ENCODE data around the gene OGDH.

OGDH gene

DNA sequence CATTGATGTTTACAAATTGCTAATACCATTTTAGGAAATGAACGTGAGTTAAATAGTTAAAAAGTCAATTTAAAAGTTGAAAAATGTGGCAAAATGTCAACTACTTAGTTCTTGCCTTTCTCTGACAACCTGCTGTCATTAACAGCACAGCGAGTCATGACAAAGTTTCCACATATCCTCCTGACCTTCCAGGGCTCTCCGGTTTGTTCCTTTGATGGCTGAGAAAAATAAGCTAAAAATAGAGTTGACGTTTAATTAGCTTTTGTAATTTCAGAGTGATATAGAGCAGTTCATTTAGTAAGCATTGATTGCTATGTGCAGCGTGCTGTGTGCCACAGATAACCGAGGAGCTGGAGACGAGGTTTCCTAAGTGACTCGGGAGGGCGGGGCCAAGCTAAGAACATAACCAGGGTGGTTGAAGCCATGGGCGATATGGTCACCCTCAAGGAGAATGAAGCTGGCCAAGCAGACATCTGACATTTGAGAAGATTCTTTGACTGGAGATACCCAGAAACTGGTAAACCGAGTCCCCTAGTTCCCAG, 47.9 kb downstream of the OGDH start:
- H3K27ac Mint-ChIP-seq, result no peak overlapping the region
- H3K4me1 Mint-ChIP-seq, result peaks cover 2% of the 10 kb centered on the region
- no peak for ATAC-seq
- no peaks in the 10 kb centered on the region for H3K9me3 Mint-ChIP-seq
- H3K36me3 Mint-ChIP-seq, result peaks cover 58% of the 10 kb centered on the region
- H3K4me3 Mint-ChIP-seq, result no peak overlapping the region
- H3K27me3 Mint-ChIP-seq, result no peaks in the 10 kb centered on the region

DNA sequence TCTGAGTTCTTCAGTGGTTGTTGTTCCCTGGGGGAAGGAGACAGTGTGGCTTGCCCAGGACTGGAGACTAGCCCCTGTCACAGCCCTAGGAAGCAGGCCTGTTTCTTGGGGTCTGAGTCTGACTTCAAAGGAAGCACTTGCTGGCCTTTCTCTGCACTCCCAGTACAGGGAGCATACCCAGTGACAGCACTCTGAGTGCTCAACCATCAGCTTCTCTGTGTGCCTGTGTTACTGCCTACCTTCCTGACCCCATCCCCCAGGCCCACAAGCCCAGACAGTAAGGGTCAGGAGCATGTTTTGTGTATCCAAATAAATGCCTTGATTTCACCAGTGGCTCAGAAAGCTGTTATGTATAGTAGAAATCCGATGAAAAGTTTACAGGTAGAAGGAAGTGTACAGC, 48.9 kb downstream of the OGDH start:
- ATAC-seq, result no peak
- Mint-ChIP-seq H3K9me3 (no peaks in the 10 kb centered on the region), H3K27ac (no peak overlapping the region), H3K4me3 (no peak overlapping the region), H3K4me1 (peaks cover 10% of the 10 kb centered on the region), H3K36me3 (peaks cover 60% of the 10 kb centered on the region), H3K27me3 (no peaks in the 10 kb centered on the region)

DNA sequence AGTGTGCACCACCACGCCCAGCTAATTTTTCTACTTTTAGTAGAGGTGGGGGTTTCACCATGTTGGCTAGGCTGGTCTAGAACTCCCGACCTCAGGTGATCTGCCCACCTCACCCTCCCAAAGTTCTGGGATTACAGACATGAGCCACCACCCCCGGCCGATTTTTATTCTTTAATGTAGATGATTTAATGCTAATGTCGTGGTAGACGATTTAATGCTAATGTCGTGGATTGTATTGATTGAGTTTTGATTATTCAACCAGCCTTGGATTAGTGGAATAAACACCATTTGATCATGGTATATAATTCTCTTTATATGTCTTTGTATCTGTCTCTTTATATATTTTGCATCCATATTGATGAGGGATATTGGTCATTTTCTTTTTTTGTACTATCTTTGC, 52.6 kb downstream of the OGDH start:
- H3K27ac Mint-ChIP-seq, result no peak overlapping the region
- H3K9me3 Mint-ChIP-seq, result peaks cover 4% of the 10 kb centered on the region
- peaks cover 14% of the 10 kb centered on the region for H3K4me1 Mint-ChIP-seq
- H3K4me3 Mint-ChIP-seq, result no peak overlapping the region
- H3K36me3 Mint-ChIP-seq, result peaks cover 85% of the 10 kb centered on the region
- H3K27me3 Mint-ChIP-seq, result no peaks in the 10 kb centered on the region
- no peak for ATAC-seq

DNA sequence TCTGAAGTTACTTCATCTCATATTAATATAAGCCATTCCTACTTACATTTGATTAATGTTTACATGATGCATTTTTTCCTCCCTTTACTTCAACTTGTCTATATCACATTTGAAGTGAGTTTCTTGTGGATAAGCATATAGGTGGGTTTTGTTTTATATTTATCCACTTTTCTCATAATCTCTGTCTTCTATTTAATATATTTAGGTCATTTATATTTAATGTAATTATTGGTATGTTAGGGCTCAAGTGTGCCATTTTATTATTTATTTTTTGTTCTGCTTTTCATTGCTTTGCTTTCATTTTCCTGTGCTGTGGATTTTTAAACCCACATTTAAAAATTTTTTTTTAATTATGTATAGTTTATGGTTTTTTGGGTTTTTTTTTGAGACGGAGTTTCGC, 54.8 kb downstream of the OGDH start:
- Mint-ChIP-seq H3K27me3 (no peaks in the 10 kb centered on the region), H3K36me3 (peaks cover 83% of the 10 kb centered on the region), H3K9me3 (peaks cover 4% of the 10 kb centered on the region), H3K4me3 (no peak overlapping the region), H3K4me1 (peaks cover 21% of the 10 kb centered on the region), H3K27ac (no peak overlapping the region)
- no peak for ATAC-seq

DNA sequence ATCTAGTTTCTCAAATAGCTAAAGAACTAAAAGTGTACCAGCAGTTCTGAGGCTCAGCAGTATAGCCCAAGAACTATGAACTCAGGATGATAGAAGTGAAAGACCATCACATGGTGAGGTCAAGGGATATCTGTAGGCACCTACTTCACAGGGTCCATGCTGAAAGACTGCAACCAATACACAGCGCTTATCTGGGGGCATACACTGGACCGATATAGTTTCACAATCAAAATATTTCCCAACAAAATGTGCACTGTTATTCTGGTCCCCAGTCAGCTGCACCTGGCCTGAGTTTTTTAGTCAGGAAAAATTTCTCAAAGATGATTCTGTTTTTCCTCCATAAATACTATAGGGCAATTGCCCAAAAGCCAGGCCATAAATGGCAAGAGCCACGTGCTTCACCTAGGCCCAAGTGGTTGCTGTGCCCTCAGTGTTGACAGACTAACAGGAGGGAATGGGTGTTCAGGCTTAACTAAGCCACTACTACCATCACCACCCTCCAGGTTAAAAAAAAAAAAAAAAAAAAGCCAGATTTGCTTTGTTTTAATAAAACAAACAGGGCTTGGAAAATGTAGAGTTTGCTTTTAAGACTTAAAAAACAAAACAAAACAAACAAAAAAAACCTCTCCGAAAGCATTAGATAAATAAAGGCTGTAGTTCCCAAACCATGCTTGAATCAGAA, 58.5 kb downstream of the OGDH start:
- H3K4me1 Mint-ChIP-seq, result peaks cover 25% of the 10 kb centered on the region
- no peak overlapping the region for H3K4me3 Mint-ChIP-seq
- peaks cover 4% of the 10 kb centered on the region for H3K9me3 Mint-ChIP-seq
- no peaks in the 10 kb centered on the region for H3K27me3 Mint-ChIP-seq
- H3K36me3 Mint-ChIP-seq, result peaks cover 68% of the 10 kb centered on the region
- no peak for ATAC-seq
- no peak overlapping the region for H3K27ac Mint-ChIP-seq

DNA sequence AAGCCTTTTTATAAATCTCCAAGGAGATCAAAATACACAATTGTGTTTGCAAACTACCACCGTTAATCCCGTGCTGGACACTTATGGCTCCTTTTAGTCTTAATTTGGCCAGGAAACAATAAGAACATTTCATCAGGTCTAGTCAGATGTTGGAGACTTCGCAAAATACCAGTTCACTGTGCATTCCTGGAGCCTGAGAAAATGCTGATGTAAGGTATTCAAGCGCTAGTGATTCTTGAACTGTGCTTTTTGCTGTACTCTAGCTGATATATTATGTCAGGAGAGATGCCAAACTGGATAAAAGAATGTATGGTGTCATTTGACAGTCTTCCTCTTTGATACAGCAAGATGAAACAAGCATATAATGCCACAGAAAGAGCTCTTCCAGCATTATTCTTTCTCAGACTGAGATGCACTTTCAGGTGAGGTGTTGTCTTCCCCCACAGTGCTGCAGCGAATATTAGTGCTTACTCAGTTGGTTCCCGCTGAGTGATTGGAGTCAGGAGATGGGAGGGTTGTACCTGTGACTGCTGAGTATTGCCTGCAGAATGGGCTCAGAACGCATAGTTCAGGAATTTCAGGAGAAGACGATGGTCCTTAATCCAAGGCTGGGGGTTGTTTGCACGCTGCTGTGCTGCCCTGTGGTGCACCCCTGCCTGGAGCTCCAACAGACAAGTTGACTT, 59.2 kb downstream of the OGDH start:
- no peaks in the 10 kb centered on the region for H3K27me3 Mint-ChIP-seq
- no peak overlapping the region for H3K27ac Mint-ChIP-seq
- H3K36me3 Mint-ChIP-seq, result peaks cover 66% of the 10 kb centered on the region
- H3K4me3 Mint-ChIP-seq, result no peak overlapping the region
- no peak for ATAC-seq
- peaks cover 23% of the 10 kb centered on the region for H3K4me1 Mint-ChIP-seq
- peaks cover 4% of the 10 kb centered on the region for H3K9me3 Mint-ChIP-seq

DNA sequence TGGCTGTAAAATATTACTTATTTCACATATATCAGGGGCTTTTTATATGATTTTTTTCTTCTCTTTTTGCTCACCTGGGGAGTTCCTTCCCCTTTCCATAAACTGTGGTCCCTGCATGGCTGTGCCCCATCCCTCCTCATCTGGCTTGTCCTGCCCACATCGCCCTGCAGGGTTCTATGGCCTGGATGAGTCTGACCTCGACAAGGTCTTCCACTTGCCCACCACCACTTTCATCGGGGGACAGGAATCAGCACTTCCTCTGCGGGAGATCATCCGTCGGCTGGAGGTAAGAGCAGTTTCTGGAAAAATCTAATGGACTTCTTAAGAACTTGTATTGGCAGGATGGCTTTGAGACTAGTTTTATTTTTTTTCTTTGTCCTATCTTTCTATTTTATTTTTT, 60.1 kb downstream of the OGDH start:
- no peaks in the 10 kb centered on the region for H3K9me3 Mint-ChIP-seq
- H3K27me3 Mint-ChIP-seq, result no peaks in the 10 kb centered on the region
- H3K27ac Mint-ChIP-seq, result peak overlapping the region; percentile 32
- H3K36me3 Mint-ChIP-seq, result peaks cover 62% of the 10 kb centered on the region
- no peak overlapping the region for H3K4me3 Mint-ChIP-seq
- peaks cover 23% of the 10 kb centered on the region for H3K4me1 Mint-ChIP-seq
- ATAC-seq, result no peak

DNA sequence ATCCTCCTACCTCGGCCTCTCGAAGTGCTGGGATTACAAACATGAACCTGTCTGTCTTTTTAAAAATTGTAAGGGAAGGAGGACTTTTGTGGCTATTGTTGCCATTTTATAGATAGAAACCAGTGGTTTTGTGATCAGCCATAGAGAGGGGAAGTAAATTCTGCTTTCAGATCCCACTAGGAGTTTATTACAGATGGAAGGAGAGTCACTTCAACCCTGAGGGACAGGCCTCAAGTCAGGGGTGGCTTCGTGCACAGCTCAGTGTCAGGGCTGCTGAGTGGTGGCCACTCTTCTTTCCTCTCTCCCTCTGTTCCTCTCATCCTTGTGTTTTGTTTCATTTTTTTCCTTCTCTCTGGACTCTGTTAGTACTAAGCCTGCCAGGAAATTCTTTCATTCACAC, 60.8 kb downstream of the OGDH start:
- H3K9me3 Mint-ChIP-seq, result no peaks in the 10 kb centered on the region
- peaks cover 23% of the 10 kb centered on the region for H3K4me1 Mint-ChIP-seq
- H3K27me3 Mint-ChIP-seq, result no peaks in the 10 kb centered on the region
- peak; percentile 62 for ATAC-seq
- H3K36me3 Mint-ChIP-seq, result peaks cover 56% of the 10 kb centered on the region
- no peak overlapping the region for H3K4me3 Mint-ChIP-seq
- peak overlapping the region; percentile 32 for H3K27ac Mint-ChIP-seq

DNA sequence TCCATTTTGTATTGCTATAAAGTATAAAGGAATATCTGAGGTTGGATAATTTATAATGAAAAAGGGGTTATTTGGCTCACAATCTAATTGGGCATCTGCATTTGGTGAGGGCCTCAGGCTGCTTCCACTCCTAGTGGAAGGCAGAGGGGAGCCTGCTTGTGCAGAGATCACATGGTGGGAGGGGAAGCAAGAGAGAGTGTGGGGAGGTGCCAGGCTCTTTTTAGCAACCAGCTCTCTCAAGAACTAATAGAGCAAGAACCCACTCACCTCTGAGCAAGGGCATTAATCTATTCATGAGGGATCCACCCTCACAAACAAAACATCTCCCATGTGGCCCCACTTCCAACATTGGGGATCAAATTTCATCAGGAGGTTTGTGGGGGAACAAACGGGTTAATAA, 64.6 kb downstream of the OGDH start:
- H3K27me3 Mint-ChIP-seq, result no peaks in the 10 kb centered on the region
- no peak overlapping the region for H3K4me3 Mint-ChIP-seq
- no peak for ATAC-seq
- peaks cover 19% of the 10 kb centered on the region for H3K4me1 Mint-ChIP-seq
- no peak overlapping the region for H3K27ac Mint-ChIP-seq
- H3K9me3 Mint-ChIP-seq, result no peaks in the 10 kb centered on the region
- peaks cover 52% of the 10 kb centered on the region for H3K36me3 Mint-ChIP-seq

DNA sequence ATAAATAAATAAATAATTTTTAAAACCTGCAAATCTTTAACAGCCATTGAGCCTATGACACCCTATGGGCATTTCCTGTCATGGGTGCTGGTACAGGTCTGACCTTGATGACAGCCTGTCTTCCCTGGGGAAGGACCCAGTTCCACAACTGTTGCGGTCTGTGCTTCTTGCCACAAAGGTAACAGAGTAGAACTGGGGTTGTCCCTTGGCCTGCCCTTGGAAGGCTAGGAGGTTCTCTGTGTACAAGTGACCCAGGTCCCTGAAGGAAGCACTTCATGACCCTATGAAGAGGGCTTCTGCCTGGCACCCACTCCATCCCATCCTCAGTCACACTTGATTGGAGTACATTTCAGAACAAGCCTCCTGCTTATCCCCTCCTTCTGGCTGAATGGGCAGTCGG, 66.9 kb downstream of the OGDH start:
- Mint-ChIP-seq H3K36me3 (peaks cover 59% of the 10 kb centered on the region), H3K4me3 (no peak overlapping the region), H3K27me3 (no peaks in the 10 kb centered on the region), H3K4me1 (peaks cover 5% of the 10 kb centered on the region), H3K9me3 (no peaks in the 10 kb centered on the region), H3K27ac (peak overlapping the region; percentile 21)
- ATAC-seq, result peak; percentile 87

DNA sequence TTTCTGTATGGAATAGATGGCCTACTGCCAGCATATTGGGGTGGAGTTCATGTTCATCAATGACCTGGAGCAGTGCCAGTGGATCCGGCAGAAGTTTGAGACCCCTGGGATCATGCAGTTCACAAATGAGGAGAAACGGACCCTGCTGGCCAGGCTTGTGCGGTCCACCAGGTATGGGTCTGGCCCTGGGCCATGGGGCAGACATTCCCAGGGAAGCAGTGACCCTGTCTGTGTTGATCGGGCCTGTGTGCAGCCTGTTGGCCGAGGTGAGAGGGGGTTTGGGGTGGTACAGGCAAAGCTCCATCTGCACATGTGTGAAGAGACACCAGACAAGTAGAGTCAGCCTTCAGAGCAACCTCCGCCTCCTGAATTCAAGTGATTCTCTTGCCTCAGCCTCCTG, 67.3 kb downstream of the OGDH start:
- Mint-ChIP-seq H3K9me3 (no peaks in the 10 kb centered on the region), H3K4me3 (no peak overlapping the region), H3K36me3 (peaks cover 64% of the 10 kb centered on the region), H3K27ac (peak overlapping the region; percentile 21), H3K27me3 (no peaks in the 10 kb centered on the region), H3K4me1 (peaks cover 5% of the 10 kb centered on the region)
- no peak for ATAC-seq

DNA sequence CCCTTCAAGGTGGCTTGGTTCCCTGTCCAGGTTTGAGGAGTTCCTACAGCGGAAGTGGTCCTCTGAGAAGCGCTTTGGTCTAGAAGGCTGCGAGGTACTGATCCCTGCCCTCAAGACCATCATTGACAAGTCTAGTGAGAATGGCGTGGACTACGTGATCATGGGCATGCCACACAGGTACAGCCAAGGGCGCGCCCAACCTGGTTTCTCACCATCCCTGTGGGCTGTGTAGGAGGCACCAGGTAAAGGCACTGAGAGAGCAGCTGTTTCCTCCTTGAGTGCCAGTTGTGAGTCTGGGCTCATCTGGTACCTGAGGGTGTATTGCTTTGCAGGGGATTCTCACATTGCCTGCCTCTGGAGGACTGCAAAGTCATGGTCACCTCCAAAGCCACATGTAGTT, 68.0 kb downstream of the OGDH start:
- peaks cover 66% of the 10 kb centered on the region for H3K36me3 Mint-ChIP-seq
- H3K4me1 Mint-ChIP-seq, result peaks cover 5% of the 10 kb centered on the region
- no peak overlapping the region for H3K4me3 Mint-ChIP-seq
- no peaks in the 10 kb centered on the region for H3K27me3 Mint-ChIP-seq
- no peak for ATAC-seq
- no peaks in the 10 kb centered on the region for H3K9me3 Mint-ChIP-seq
- H3K27ac Mint-ChIP-seq, result no peak overlapping the region

DNA sequence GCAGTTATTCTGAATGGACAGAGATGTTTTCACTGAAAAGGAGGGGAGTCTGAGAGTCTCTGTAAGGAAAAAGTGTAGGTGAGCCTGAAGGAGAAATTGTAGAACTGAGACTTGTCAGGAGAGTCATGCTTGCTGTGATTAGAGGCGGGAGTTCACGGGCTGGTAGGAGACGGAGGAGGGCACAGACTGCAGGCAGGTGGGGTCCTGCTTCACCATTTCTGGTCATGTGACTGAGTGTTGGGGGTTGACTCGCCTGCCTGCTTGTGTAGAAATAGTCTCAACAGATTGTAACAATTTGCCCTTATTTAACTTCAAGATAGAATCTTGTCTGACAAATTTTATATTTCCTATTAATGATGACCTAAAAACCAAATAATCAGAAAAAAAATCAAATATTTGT, 70.3 kb downstream of the OGDH start:
- H3K27ac Mint-ChIP-seq, result no peak overlapping the region
- H3K4me1 Mint-ChIP-seq, result peaks cover 5% of the 10 kb centered on the region
- H3K9me3 Mint-ChIP-seq, result no peaks in the 10 kb centered on the region
- H3K36me3 Mint-ChIP-seq, result peaks cover 73% of the 10 kb centered on the region
- no peaks in the 10 kb centered on the region for H3K27me3 Mint-ChIP-seq
- no peak for ATAC-seq
- no peak overlapping the region for H3K4me3 Mint-ChIP-seq

DNA sequence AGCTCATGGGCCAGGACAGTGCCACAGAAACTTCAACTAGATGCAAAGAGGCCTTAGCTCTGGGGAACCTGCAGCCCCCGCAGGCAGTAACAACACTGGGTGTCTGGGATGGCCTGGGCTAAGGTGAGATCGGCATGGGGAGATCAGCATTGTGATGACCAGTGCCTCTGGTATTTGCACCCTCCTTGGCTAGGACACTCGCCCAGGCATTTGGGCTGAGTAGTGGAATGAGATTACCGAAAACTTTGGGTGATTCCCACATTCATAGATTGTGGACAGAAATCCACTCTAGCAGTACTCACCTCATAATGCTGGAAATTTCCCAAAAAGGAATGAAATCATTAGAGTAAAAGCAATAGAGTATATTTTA, 71.7 kb downstream of the OGDH start:
- no peaks in the 10 kb centered on the region for H3K9me3 Mint-ChIP-seq
- H3K36me3 Mint-ChIP-seq, result peaks cover 78% of the 10 kb centered on the region
- ATAC-seq, result no peak
- H3K4me1 Mint-ChIP-seq, result peaks cover 5% of the 10 kb centered on the region
- H3K4me3 Mint-ChIP-seq, result no peak overlapping the region
- no peak overlapping the region for H3K27ac Mint-ChIP-seq
- no peaks in the 10 kb centered on the region for H3K27me3 Mint-ChIP-seq

DNA sequence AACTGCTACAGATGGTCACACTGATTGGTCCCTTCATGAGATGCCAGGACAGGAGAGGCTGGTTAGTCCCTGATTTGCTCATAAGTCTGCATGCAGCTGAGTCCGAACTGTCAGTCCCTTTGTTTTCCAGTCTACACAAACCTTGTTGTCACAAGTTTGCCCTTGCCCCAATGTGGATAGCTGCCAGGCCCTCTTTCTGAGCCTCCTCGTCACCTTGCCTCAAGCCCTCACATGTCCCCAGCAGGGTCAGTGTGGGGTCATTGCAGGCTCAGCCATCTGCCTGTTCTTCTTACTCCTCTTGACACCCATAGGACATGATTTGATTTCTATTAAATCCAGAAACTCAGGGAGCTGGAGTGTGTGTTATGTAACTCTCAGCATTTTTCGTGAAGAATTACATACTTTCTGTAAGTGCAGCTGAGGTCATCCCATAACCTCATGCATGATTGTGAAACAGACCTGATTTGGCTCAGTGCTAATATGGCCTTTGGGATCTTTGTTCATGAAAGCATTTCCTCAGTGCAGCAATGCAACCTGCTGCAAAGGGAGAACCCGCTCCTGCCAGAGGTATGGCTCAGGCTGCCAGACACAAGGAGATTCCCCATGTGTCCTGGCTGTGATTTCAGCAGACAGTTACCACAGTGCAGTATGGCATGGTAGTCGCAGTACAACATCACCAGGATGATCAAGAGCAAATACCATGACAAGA, 72.2 kb downstream of the OGDH start:
- Mint-ChIP-seq H3K9me3 (no peaks in the 10 kb centered on the region), H3K27me3 (no peaks in the 10 kb centered on the region), H3K27ac (no peak overlapping the region), H3K4me1 (peaks cover 3% of the 10 kb centered on the region), H3K36me3 (peaks cover 76% of the 10 kb centered on the region), H3K4me3 (no peak overlapping the region)
- no peak for ATAC-seq

DNA sequence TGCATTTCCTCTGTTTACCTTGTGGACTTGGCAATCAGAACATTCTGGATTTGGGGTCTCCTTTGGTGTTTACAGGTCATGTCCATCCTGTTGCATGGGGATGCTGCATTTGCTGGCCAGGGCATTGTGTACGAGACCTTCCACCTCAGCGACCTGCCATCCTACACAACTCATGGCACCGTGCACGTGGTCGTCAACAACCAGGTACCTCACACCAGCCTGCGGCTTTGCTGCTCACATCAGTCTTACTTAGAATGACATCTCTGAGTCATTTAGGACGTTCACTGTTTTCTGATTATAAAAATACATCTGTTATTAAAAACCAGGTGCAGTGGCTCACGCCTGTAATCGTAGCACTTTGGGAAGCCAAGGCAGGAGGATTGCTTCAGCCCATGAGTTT, 75.2 kb downstream of the OGDH start:
- Mint-ChIP-seq H3K36me3 (peaks cover 89% of the 10 kb centered on the region), H3K27me3 (no peaks in the 10 kb centered on the region), H3K4me3 (no peak overlapping the region), H3K9me3 (no peaks in the 10 kb centered on the region), H3K4me1 (peaks cover 9% of the 10 kb centered on the region), H3K27ac (no peak overlapping the region)
- no peak for ATAC-seq

All from stimulated activated memory B cell treated with anti-CD40 and anti-IgM and Interleukin-4, amounts not matched to agents 10 μg/mL and 1 μg/mL and 100 μg/mL, for 72 hours (primary cell).